ENCODE data around the gene MED12.

The MED12 gene
- total RNA-seq: 79.2 to 105 reads per million in 2 donors

GRCh38 chrX:71118032-71118984 is at the start of gene MED12:
Gene MED12 (plus strand): TSS chrX:71118596. CDS start chrX:71118755, 159 bp downstream.
- peak; percentile 67 for DNase-seq

- no peak for DNase-seq
Observed at GRCh38 chrX:71070531-71070930, 47.9 kb upstream of the MED12 start.

GRCh38 chrX:71081330-71082123 is 36.9 kb upstream of the MED12 start:
- no peak for DNase-seq

- DNase-seq: no peak
Observed at GRCh38 chrX:71082124-71082647, 36.2 kb upstream of the MED12 start.

- no peak for DNase-seq
Observed at GRCh38 chrX:71082822-71083221, 35.6 kb upstream of the MED12 start.

GRCh38 chrX:71085900-71086299 is 32.5 kb upstream of the MED12 start:
- DNase-seq: no peak

- no peak for DNase-seq
Observed at GRCh38 chrX:71091263-71091662, 27.1 kb upstream of the MED12 start.

GRCh38 chrX:71095033-71095432 is 23.4 kb upstream of the MED12 start:
- DNase-seq: no peak

GRCh38 chrX:71095555-71095980 is 22.8 kb upstream of the MED12 start, which contains the start of gene FOXO4:
Gene FOXO4 (plus strand): TSS chrX:71095851. CDS start chrX:71096529, 678 bp downstream.
- peak; percentile 85 for DNase-seq

- no peak for DNase-seq
Observed at GRCh38 chrX:71095981-71096759, 22.2 kb upstream of the MED12 start.

GRCh38 chrX:71096760-71097032 is 21.7 kb upstream of the MED12 start:
- no peak for DNase-seq

- DNase-seq: peak; percentile 83
Observed at GRCh38 chrX:71098302-71098701, 20.1 kb upstream of the MED12 start.

GRCh38 chrX:71098951-71099506 is 19.4 kb upstream of the MED12 start:
- no peak for DNase-seq

- DNase-seq: no peak
Observed at GRCh38 chrX:71099736-71100135, 18.7 kb upstream of the MED12 start.

- DNase-seq: no peak
Observed at GRCh38 chrX:71100581-71101505, 17.6 kb upstream of the MED12 start.

GRCh38 chrX:71102292-71102691 is 16.1 kb upstream of the MED12 start:
- no peak for DNase-seq

- DNase-seq: peak; percentile 59
Observed at GRCh38 chrX:71103110-71103983, 15.0 kb upstream of the MED12 start.

GRCh38 chrX:71105628-71106027 is 12.8 kb upstream of the MED12 start:
- DNase-seq: no peak

- DNase-seq: no peak
Observed at GRCh38 chrX:71106427-71106826, 12.0 kb upstream of the MED12 start, which contains the start of gene CXorf65. Gene CXorf65 (minus strand): TSS chrX:71106740. CDS start chrX:71106556, 184 bp downstream.

GRCh38 chrX:71107245-71107644 is 11.2 kb upstream of the MED12 start:
- DNase-seq: no peak

All from T-helper 9 cell (primary cell).